ENCODE data around the gene TLCD2.
A peak's percentile ranks its signal among the peaks of the same experiment; 100 is the strongest.
"Not testable (repeated sequence)": the region's sequence is repeated elsewhere in the genome, so short reads cannot be mapped to it uniquely, and the experiment has no call there.

TLCD2 gene

DNA sequence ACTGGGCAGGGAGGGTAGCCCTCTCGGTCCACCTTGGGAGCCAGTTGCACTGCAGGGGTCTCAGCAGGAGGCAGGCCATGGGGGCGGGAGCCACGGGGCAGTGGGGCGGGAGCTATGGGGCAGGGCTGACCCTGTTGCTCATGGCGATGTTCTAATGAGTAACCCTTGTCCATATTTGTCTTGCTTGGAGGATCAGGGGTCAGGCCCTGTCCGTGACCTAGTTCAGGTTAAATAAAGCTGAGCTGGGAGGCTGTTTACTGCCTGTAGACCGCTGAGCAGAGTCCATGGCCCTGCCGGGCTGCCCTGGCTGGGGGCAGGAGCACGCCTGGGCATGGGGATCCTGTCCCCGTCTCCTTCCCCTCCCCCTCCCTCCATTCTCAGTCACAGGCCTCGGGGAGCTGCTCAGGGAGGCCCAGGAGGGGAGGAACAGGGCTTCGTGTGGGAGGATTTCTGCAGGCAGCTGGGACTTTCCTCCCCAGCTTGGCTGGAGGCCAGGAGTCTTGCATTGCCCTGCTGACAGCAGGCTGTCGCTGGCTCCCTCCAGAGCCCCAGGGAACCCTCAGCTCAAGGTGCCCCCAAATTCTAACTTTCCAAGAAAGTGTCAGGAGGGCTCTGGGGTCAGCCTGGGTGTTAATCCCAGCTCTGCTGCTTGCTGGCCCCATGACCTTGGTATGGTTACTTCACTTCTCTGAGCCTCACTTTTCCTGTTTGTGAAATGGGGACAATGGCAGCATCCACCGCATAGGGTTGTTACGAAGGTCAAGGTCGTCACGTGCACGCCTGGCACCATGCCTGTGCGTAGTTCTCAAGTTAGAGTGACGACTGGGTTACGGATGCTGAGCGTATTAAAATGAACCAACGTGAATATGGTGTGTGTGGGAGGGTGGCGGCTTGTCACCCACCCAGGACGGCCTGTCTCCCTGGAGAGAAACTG lies 26.4 kb upstream of the TLCD2 start:
- DNase-seq (ENCODE audit: extremely low spot score, insufficient read length, low read depth) = peak; percentile 73
- FAIRE-seq = peak; percentile 85

DNA sequence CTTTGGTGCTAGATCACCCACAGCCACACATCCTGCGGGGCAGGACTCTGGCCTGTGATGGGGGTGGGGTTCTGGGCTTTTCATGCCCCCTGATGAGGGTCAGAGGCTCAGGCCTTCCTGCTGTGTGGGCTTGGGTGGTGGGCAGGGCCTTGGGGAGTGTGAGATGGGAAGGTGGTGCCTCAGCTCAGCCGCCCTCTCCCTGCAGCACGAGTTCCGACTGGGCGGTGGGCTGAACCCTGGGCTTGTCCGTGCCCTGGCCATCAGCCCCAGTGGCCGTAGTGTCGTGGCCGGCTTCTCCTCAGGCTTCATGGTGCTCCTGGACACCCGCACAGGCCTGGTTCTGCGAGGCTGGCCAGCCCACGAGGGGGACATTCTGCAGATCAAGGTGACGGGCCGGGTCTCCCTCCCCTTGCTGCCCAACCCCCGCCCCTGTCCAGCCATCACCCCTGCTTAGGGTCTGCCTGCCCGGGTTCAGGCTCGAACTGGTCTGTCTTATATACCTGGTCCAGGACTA lies 25.7 kb upstream of the TLCD2 start:
- DNase-seq (ENCODE audit: extremely low spot score, insufficient read length, low read depth) (no peak), FAIRE-seq (no peak)

DNA sequence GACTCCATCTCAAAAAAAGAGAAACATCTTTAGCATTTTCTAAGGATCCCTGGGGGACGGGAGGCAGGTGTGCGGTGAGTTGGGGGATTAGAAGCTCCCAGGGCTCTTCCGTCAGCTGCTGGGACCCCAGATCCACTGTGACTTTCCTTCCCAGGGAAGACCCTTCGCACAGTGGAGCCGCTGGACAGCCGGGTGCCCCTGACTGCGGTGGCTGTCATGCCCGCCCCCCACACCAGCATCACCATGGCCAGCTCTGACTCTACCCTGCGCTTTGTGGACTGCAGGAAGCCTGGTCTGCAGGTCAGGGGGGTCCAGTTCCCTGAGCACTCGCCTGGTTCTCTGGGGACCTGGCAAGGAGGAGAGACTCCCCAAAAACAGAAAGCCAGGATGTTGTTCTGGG lies 25.2 kb upstream of the TLCD2 start:
- DNase-seq (ENCODE audit: extremely low spot score, insufficient read length, low read depth) (no peak), FAIRE-seq (no peak)

DNA sequence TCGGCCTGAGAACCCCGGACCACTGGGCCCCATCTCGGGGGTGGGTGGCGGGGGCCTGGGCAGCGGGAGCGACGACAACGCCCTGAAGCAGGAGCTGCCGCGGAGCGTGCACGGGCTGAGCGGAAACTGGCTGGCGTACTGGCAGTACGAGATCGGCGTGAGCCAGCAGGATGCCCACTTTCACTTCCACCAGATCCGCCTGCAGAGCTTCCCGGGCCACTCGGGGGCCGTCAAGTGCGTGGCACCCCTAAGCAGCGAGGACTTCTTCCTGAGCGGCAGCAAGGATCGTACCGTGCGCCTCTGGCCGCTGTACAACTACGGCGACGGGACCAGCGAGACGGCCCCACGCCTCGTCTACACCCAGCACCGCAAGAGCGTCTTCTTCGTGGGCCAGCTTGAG lies 23.6 kb upstream of the TLCD2 start:
- FAIRE-seq (no peak), DNase-seq (ENCODE audit: extremely low spot score, insufficient read length, low read depth) (no peak)

DNA sequence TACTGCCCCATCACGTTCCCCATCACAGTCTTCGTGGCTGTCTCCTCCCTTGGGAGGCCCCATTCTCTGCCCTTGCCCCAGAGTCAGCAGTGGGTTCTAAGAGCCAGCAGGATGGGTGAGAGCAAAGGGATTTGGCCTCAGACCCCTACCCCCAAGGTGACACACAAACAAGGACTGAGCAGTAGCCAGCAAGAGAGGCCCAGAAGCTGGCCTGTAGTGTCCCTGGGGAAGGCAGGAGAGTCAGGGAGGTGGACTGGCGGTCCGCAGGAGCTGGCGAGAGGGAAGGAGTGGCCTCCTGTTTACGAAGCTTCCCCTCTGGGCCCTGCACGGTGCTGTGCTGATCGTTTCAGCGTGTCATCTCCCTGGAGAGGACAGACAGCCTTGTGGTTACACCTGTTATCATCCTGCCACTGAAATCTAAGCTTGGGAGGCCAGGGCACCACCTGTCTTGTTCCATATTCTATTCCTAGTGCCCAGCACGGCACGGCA lies 22.7 kb upstream of the TLCD2 start:
- FAIRE-seq = no peak

DNA sequence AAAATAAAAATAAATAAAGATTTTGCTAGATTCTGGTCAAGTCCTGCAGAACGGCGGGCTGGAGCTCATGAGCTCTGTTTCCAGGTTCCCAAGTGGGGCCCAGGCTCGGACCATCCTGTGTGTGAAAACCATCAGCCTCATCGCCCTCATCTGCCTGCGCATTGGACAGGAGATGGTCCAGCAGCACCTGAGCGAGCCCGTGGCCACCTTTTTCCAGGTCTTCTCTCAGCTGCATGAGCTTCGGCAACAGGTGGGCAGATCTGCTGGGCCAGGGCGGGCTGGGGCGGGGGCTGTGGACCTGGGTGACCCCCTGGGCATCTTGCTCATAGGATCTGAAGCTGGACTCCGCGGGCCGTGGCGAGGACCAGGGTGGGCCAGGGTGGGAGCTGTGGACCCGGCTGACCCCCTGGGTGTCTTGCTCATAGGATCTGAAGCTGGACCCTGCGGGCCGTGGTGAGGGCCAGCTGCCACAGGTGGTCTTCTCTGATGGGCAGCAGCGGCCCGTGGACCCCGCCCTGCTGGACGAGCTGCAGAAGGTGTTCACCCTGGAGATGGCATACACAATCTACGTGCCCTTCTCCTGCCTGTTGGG lies 22.2 kb upstream of the TLCD2 start:
- FAIRE-seq (no peak), DNase-seq (ENCODE audit: extremely low spot score, insufficient read length, low read depth) (no peak)

More for the DNA sequence above, 22.7 kb upstream of the TLCD2 start:
- no peak for DNase-seq (ENCODE audit: extremely low spot score, insufficient read length, low read depth)

DNA sequence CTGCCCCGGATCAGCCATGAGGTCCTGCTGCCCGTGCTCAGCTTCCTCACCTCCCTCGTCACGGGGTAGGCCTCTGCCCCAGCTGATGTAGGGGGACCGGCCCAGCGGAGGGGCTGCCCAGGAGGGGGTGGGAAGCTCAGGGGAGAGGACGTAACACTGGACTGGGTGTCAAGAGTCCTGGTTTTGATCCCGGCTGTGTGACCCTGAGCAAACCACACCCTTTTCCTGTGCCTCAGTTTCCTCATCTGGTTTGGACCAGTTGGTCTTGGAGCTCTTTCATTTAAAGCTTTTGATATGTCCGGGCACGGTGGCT lies 21.0 kb upstream of the TLCD2 start:
- no peak for FAIRE-seq
- no peak for DNase-seq (ENCODE audit: extremely low spot score, insufficient read length, low read depth)

DNA sequence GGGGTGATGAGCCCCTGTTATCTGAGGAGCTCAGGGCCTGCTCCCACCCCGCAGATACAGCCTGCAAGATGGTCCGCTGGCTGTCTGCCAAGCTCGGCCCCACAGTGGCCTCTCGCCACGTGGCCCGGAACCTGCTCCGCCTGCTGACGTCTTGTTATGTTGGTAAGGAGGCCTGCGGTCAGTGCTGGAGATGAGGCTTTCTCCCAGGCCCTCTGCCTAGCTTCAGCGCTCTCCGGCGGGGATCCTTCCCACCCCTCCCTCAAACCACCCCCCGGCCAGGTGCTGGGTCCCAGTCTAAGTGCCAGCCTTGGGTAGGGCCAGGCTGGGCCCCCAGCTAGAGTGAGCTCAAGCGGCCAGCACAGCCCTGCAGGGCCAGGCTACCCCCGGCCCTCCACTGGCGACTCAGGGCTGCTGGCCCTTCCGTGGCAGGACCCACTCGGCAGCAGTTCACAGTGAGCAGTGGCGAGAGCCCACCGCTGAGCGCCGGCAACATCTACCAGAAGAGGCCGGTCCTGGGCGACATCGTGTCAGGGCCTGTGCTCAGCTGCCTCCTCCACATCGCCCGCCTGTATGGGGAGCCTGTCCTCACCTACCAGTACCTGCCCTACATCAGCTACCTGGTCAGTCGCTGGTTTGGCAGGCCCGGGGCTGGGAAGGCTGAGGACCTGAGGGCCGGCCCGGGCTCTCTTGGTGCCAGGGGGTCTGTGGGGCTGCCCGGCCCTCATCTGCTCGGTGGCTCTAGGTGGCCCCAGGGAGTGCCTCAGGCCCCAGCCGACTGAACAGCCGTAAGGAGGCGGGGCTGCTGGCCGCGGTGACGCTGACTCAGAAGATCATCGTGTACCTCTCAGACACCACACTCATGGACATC lies 20.4 kb upstream of the TLCD2 start:
- DNase-seq (ENCODE audit: extremely low spot score, insufficient read length, low read depth) = no peak
- FAIRE-seq = no peak

DNA sequence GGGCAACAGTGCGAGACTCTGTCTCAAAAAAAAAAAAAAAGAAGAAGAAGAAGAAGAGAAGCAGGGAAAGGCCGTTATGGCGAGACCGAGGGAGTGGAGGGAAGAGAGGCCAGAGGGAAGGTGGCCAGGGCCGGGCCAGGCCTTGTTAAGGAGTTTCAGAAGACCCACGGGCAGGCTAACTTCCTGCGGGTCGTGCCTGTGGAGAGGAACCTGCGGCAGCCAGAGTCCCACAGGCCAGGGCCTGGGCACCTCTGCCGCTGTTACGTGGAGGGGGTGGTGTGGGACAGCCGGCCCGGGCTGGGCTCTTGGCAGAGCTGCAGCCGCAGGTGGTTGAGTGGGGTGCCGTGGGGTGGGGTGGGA lies 19.8 kb upstream of the TLCD2 start:
- DNase-seq (ENCODE audit: extremely low spot score, insufficient read length, low read depth) (no peak), FAIRE-seq (no peak)

DNA sequence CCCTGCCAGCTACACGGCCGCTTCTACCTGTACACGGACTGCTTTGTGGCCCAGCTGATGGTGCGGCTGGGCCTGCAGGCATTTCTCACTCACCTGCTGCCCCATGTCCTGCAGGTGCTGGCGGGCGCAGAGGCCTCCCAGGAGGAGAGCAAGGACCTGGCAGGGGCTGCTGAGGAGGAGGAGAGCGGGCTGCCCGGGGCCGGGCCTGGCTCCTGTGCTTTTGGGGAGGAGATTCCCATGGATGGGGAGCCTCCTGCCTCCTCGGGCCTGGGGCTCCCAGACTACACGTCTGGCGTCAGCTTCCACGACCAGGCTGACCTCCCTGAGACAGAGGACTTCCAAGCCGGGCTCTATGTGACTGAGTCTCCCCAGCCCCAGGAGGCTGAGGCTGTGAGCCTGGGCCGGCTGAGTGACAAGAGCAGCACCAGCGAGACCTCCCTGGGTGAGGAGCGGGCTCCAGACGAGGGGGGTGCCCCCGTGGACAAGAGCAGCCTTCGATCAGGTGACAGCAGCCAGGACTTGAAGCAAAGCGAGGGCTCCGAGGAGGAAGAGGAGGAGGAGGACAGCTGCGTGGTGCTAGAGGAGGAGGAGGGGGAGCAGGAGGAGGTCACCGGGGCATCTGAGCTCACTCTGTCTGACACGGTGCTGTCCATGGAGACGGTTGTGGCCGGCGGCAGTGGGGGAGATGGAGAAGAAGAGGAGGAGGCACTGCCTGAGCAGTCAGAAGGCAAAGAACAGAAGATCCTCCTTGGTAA lies 17.9 kb upstream of the TLCD2 start:
- DNase-seq (ENCODE audit: extremely low spot score, insufficient read length, low read depth) (no peak), FAIRE-seq (no peak)

DNA sequence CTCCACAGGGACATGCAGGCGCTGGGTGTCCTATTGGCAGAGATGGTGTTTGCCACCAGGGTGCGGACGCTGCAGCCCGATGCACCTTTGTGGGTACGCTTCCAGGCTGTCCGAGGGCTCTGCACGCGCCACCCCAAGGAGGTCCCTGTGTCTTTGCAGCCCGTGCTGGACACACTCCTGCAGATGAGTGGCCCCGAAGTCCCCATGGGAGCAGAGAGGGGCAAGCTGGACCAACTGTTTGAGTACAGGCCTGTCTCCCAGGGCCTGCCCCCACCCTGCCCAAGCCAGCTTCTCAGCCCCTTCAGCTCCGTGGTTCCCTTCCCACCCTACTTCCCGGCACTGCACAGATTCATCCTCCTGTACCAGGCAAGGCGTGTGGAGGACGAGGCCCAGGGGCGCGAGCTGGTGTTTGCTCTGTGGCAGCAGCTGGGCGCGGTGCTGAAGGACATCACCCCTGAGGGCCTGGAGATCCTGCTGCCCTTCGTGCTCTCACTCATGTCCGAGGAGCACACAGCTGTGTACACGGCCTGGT lies 17.1 kb upstream of the TLCD2 start:
- no peak for FAIRE-seq
- no peak for DNase-seq (ENCODE audit: extremely low spot score, insufficient read length, low read depth)

DNA sequence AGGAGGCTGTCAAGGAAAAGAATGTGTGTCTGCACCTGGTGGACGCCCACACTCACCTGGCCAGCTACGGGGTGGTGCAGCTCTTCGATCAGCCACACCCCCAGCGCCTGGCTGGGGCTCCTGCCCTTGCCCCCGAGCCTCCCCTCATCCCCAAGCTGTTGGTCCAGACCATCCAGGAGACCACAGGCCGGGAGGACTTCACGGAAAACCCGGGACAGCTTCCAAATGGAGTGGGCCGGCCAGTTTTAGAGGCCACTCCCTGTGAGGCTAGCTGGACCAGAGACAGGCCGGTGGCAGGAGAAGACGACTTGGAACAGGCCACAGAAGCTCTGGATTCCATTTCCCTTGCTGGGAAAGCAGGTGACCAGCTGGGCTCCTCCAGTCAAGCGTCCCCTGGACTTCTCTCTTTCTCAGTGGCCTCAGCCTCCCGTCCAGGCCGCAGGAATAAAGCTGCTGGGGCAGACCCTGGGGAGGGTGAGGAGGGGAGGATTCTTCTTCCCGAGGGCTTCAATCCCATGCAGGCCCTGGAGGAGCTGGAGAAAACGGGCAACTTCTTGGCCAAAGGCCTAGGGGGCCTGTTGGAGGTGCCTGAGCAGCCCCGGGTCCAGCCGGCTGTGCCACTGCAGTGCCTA lies 16.6 kb upstream of the TLCD2 start:
- DNase-seq (ENCODE audit: extremely low spot score, insufficient read length, low read depth) = no peak
- FAIRE-seq = no peak

DNA sequence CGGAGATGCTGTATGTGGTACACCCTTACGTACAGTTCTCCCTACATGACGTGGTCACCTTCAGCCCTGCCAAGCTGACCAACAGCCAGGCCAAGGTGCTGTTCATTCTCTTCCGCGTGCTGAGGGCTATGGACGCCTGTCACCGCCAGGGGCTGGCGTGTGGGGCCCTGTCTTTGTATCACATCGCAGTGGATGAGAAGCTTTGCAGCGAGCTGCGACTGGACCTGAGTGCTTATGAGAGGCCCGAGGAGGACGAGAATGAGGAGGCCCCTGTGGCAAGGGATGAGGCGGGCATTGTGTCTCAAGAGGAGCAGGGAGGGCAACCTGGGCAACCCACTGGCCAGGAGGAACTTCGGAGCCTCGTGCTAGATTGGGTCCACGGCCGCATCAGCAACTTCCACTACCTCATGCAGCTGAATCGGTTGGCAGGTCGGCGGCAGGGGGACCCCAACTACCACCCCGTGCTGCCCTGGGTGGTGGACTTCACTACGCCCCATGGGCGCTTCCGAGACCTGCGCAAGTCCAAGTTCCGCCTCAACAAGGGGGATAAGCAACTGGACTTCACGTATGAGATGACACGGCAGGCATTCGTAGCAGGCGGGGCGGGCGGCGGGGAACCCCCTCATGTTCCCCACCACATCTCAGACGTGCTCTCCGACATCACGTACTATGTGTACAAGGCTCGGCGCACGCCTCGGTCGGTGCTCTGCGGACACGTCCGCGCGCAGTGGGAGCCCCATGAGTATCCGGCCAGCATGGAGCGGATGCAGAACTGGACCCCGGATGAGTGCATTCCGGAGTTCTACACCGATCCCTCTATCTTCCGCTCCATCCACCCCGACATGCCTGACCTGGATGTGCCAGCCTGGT lies 15.7 kb upstream of the TLCD2 start:
- DNase-seq (ENCODE audit: extremely low spot score, insufficient read length, low read depth) = no peak
- no peak for FAIRE-seq

DNA sequence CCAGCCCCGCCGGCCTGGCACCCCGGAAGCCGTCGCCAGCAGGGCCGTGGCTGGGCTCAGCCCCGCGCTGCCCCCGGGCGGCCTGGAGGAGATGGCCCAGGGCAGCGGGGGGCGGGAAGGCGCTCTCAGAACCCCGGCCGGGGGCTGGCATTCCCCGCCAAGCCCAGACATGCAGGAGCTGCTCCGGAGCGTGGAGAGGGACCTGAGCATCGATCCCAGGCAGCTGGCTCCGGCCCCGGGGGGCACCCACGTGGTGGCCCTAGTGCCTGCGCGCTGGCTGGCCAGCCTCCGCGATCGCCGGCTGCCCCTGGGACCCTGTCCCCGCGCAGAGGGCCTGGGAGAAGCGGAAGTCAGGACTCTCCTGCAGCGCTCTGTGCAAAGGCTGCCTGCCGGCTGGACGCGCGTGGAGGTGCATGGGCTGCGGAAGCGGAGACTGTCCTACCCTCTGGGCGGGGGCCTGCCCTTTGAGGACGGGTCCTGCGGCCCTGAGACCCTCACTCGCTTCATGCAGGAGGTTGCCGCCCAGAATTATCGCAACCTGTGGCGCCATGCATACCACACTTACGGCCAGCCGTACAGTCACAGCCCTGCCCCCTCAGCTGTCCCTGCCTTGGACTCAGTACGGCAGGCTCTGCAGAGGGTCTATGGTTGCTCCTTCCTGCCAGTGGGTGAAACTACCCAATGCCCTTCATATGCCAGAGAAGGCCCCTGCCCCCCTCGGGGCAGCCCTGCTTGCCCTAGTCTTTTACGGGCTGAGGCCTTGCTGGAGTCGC lies 14.9 kb upstream of the TLCD2 start:
- FAIRE-seq = no peak
- DNase-seq (ENCODE audit: extremely low spot score, insufficient read length, low read depth) = no peak

DNA sequence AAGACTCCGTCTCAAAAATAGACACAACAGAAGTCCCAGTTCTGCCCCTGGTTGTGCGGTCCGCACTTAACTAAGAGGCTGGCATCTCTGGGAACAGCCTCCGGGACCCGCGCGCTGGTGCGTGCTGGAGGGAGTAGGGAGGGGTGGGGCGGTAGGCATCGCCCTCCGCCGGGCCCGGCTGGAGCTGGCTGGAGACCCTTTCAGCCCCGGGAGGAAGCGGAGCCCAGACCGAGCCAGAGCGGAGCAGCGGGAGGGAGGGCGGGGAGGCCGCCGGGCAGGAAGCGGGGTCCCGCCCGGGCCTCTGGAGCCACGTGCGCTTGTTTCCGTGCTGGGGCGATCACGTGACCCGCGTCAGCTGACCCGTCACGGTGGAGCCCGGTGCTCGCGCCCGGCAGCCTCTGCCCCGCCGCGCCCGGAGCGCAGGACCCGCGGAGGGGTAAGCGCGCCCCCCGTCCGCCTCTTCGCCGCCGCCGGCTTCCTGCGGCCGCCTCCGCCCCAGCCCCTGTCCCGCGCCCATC lies 14.2 kb upstream of the TLCD2 start, which contains the start of gene WDR81:
WDR81 (plus strand) TSS at position 354 of the 518 bp plus-strand sequence. CDS start 256 bp downstream, outside the sequence.
- peak; percentile 90 for DNase-seq (ENCODE audit: extremely low spot score, insufficient read length, low read depth)
- FAIRE-seq = peak; percentile 72

DNA sequence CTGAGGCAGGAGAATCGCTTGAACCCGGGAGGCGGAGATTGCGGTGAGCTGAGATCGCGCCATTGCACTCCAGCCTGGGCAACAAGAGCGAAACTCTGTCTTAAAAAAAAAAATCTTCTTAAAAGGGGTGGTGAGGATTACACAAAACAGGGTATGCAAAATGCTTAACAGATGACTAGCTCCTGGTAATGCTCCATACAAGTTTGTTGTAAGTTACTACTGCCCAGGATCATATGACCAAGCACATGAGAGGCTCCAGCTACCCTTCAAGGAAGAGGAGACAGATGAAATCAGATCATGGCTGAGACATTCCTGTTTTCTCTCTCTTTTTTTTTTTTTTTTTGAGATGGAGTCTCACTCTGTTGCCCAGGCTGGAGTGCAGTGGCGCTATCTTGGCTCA lies 11.8 kb upstream of the TLCD2 start:
- not testable (repeated sequence) for DNase-seq (ENCODE audit: extremely low spot score, insufficient read length, low read depth)
- FAIRE-seq = peak; percentile 50

DNA sequence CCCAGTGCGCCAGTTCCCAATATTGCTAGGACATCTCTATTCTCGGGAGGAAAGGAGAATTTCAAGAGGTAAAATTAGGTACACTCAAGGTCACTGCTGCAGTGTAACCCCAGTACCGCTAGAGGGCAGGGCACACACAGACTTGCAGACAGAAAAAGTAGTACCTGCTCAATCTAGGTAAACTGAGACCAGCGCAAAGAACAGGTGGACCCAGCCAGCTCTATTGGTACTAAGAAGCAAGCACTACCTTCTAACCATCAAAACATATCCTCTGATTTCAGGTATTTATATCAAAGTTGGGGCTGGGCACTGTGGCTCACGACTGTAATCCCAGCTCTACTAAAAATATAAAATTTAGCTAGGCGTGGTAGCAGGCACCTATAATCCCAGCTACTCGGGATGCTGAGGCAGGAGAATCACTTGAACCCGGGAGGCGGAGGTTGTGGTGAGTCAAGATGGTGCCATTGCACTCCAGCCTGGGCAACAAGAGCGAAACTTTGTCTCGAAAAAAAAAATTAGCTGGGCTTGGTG lies 10.7 kb upstream of the TLCD2 start:
- peak; percentile 81 for FAIRE-seq
- no peak for DNase-seq (ENCODE audit: extremely low spot score, insufficient read length, low read depth)
